SJCRH30 (cell line): ENCODE results near the gene HPSE2. TPM values are rescaled to one million over a fixed set of nuclear protein-coding genes. Genes with fewer than 3 reads are reported as not detected.

Source experiments
- DNase-seq, 2 experiments: peaks; one replicate each; pipeline ENCODE4 v3.0.0-alpha.2; 2015 to 2020
- H3K27ac ChIP-seq: fragments of 250-450 bp; sonication (Bioruptor Pico); 2 replicates; pipeline ENCODE4 v1.5.1; 2020; ENCODE audit warnings: mild to moderate bottlenecking, moderate library complexity
- H3K27me3 ChIP-seq: fragments of 250-450 bp; sonication (Bioruptor Pico); 2 replicates; pipeline ENCODE4 v1.5.1; 2020; ENCODE audit warnings: mild to moderate bottlenecking, moderate library complexity
- H3K36me3 ChIP-seq: fragments of 250-450 bp; sonication (Bioruptor Pico); 2 replicates; pipeline ENCODE4 v1.5.1; 2020; ENCODE audit warnings: mild to moderate bottlenecking, moderate library complexity
- H3K4me1 ChIP-seq: fragments of 250-450 bp; sonication (Bioruptor Pico); 2 replicates; pipeline ENCODE4 v1.5.1; 2020; ENCODE audit warnings: mild to moderate bottlenecking, moderate library complexity
- H3K4me3 ChIP-seq: fragments of 250-450 bp; sonication (Bioruptor Pico); 2 replicates; pipeline ENCODE4 v1.5.1; 2020; ENCODE audit warnings: mild to moderate bottlenecking, moderate library complexity
- H3K9me3 ChIP-seq: fragments of 250-450 bp; sonication (Bioruptor Pico); replicated peaks from 2 replicates; pipeline ENCODE4 v1.5.1; 2020; ENCODE audit warnings: mild to moderate bottlenecking, moderate library complexity
- total RNA-seq: library from RNA; depleted of rRNA; stranded (reverse); fragments of >200 nt; shearing (Covaris generic); gene quantifications from 2 replicates; pipeline ENCODE4 v1.2.3, GENCODE V29; 2014

Gene HPSE2
- total RNA-seq, 1 experiment from 2014 or later = not detected

DNA sequence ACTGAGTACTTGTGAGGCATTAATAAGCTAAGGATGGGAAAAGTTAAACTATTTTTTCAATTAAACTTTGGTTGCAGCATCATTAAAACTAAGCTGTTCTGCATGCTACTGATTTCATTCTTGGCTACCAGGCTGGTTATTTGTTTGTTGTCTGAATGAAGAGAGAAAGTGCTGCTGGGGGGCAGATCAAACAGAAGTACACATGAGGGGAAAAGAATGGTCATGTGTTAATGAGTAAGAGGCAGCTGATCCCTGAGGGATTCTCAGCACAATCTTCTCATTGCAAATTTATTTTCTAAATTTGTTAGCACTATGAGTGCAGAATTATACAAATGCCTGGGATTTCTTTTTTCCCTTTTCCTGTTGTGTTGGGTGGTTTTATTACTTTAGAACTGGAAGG, 575.7 kb downstream of the HPSE2 start:
- Histone ChIP-seq H3K9me3 (peaks cover 5% of the 10 kb centered on the region; the same call in 1 of the 2 replicates), H3K27me3 (no peaks in the 10 kb centered on the region), H3K4me3 (no peak overlapping the region), H3K27ac (no peak overlapping the region), H3K36me3 (no peaks in the 10 kb centered on the region), H3K4me1 (no peaks in the 10 kb centered on the region)
- no peak for DNase-seq

- Histone ChIP-seq H3K27ac (no peak overlapping the region), H3K27me3 (no peaks in the 10 kb centered on the region), H3K9me3 (no peaks in the 10 kb centered on the region), H3K4me1 (peaks cover 8% of the 10 kb centered on the region), H3K36me3 (no peaks in the 10 kb centered on the region), H3K4me3 (no peak overlapping the region)
- no peak for DNase-seq
Observed at GRCh38 chr10:98655492-98655891, 580.2 kb downstream of the HPSE2 start.

DNA sequence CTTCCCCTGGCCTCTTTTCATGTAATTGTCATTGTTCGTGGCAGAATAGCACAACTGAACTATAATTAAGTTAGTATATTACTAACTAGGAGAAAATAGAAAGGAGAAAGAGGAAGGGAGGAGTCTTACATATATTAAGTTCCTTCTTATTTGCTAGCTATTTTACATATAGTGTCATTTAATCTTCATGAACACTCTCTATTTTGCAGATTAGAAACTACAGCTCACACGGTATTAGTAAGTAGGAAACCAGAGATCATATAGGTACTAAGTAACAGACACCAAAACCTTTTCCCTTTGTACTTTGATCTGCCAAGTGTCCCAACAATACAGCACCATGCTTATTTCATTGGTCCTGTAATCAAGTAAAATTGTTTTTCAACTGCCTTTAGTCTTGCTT, 586.5 kb downstream of the HPSE2 start:
- Histone ChIP-seq H3K27me3 (no peaks in the 10 kb centered on the region), H3K36me3 (no peaks in the 10 kb centered on the region), H3K27ac (no peak overlapping the region), H3K4me3 (no peak overlapping the region), H3K9me3 (no peaks in the 10 kb centered on the region), H3K4me1 (peaks cover 8% of the 10 kb centered on the region)
- DNase-seq = no peak

DNA sequence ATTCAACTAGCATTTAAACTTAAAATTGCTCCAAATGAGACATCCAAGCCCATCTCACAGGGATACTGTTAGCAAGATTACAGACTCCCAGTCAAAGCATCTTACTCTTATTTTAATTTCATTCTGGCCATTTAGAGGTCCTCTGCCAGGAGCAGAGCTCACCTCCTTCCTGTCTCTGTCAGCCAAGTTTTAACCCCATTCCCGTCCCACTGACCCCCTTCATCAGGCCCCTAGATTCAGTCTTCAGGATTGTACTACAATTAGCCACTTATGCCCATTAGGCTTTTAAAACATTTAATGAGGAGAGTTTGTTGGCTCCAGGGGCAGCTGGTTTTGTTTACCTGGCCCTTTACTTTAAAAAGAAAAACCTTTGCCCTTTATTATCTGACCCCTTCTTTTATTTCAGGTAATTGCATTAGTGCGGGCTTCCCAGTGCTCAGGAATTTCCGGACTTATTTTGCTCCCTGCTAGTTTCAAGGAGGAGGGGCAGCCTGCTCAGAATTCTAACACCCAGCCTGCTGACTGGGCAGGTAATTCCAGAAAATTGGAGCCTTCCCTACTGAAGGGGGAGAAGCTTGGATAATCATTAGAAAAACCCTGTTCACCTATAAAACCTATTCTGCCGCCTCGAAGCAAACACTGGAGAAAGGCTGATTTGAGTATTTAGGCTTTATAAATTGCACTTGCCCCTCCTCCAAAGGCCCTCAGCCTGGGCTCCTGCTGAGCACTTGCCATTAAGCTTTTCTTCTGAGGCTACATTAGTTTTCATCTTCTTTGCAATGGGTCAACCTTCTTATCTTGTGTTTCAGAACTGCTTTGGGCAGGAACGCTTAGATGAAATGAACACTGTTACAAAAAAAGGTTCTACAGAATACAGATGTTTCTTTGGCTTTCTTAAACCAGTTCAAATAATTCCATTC, 588.4 kb downstream of the HPSE2 start:
- DNase-seq = no peak
- H3K9me3 ChIP-seq = no peaks in the 10 kb centered on the region
- H3K27me3 ChIP-seq = no peaks in the 10 kb centered on the region
- peaks cover 5% of the 10 kb centered on the region for H3K4me1 ChIP-seq
- no peaks in the 10 kb centered on the region for H3K36me3 ChIP-seq
- no peak overlapping the region for H3K4me3 ChIP-seq
- H3K27ac ChIP-seq = no peak overlapping the region

DNA sequence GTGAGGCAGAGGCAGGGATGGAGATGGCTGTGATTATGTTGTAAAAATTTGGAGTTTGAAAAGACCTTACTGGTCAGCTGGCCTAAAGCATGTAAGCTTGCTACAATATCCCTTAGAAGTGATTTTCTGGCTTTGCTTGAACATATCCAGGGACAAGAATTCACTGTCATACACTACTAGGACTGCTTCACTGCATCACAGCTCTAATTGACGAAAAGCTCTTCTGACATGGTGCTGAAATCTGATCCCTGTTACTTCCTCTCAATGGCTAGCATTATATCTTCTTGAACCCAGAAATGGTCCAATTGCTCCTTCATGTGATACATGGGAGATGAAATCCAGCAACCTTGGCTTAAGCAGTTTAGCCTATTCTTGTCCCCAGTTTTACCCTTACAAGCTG, 591.2 kb downstream of the HPSE2 start:
- no peaks in the 10 kb centered on the region for H3K36me3 ChIP-seq
- DNase-seq = no peak
- no peaks in the 10 kb centered on the region for H3K9me3 ChIP-seq
- no peaks in the 10 kb centered on the region for H3K27me3 ChIP-seq
- no peak overlapping the region for H3K4me3 ChIP-seq
- H3K27ac ChIP-seq = no peak overlapping the region
- H3K4me1 ChIP-seq = no peaks in the 10 kb centered on the region

GRCh38 chr10:98642281-98642680, 593.4 kb downstream of the HPSE2 start:
- H3K36me3 ChIP-seq = no peaks in the 10 kb centered on the region
- no peak overlapping the region for H3K4me3 ChIP-seq
- no peak overlapping the region for H3K27ac ChIP-seq
- H3K4me1 ChIP-seq = peaks cover under 1% of the 10 kb centered on the region; the same call in 1 of the 2 replicates
- no peak for DNase-seq
- H3K27me3 ChIP-seq = no peaks in the 10 kb centered on the region
- no peaks in the 10 kb centered on the region; the same call in 1 of the 2 replicates for H3K9me3 ChIP-seq

GRCh38 chr10:98638920-98639319, 596.7 kb downstream of the HPSE2 start:
- Histone ChIP-seq H3K4me3 (no peak overlapping the region), H3K27me3 (no peaks in the 10 kb centered on the region), H3K4me1 (peaks cover 9% of the 10 kb centered on the region), H3K36me3 (no peaks in the 10 kb centered on the region), H3K27ac (no peak overlapping the region), H3K9me3 (no peaks in the 10 kb centered on the region; the same call in 1 of the 2 replicates)
- DNase-seq = no peak

DNA sequence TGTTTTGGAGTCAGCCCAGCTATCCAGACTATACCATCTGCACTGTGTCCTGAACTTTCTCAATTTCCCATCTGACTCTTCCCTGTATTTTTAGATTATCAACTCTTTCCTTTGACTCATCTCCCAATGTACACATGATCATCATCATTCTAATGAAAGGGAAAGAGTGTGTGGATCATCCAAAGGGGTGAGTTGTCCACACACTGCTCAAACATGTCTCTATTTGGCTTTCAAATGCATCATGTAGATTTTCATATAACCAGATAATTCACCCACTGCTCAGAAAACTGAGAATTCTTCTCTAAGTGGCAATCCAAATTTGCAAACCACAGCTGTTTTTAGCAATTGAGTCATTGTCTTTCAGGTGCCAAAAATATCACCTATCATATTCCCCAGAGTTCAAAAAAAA, 598.7 kb downstream of the HPSE2 start:
- no peaks in the 10 kb centered on the region for H3K27me3 ChIP-seq
- H3K27ac ChIP-seq = no peak overlapping the region
- H3K9me3 ChIP-seq = no peaks in the 10 kb centered on the region; the same call in 1 of the 2 replicates
- H3K36me3 ChIP-seq = no peaks in the 10 kb centered on the region
- peaks cover 29% of the 10 kb centered on the region for H3K4me1 ChIP-seq
- DNase-seq = no peak
- H3K4me3 ChIP-seq = no peak overlapping the region

DNA sequence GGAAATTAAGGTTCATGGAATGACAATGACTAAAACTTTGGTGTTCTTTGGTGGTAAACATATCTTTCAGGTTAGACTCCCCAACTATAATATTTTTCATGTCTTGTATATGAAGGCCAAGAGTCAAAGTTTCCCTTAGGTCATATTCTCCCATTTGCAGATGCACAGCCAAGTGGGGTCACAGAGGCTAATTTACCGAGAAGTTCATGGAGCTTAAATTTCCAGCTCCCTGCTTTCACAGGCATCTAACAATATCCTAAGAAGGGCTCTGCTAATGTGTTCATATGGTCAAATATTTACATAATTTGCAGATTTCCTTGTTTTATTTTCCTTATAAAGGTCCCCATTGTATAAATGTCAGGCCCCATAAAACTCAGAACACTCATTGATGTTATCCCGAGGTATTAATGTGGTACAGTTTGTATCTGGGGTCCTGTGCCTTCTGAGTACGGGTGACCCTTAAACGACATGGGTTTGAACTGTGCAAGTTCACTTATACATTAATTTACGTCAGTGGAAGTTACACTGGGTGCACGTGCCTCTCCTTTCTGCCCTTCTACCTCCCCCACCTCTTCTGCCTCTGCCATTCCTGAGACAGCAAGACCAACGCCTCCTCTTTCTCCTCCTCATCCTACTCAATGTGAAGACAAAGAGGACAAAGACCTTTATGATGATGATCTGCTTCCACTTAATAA, 603.0 kb downstream of the HPSE2 start:
- Histone ChIP-seq H3K27me3 (no peaks in the 10 kb centered on the region), H3K9me3 (no peaks in the 10 kb centered on the region; the same call in 1 of the 2 replicates), H3K4me1 (peaks cover 49% of the 10 kb centered on the region), H3K36me3 (no peaks in the 10 kb centered on the region), H3K27ac (peak overlapping the region; percentile 95), H3K4me3 (0 out of 2 replicates have a peak overlapping the region, but pooled peaks have one; percentile 4)
- peak; percentile 78 to 94 for DNase-seq

GRCh38 chr10:98628206-98628605, 607.4 kb downstream of the HPSE2 start:
- no peaks in the 10 kb centered on the region for H3K27me3 ChIP-seq

GRCh38 chr10:98627711-98628110, 607.9 kb downstream of the HPSE2 start:
- Histone ChIP-seq H3K36me3 (no peaks in the 10 kb centered on the region), H3K27me3 (no peaks in the 10 kb centered on the region), H3K27ac (no peak overlapping the region), H3K4me1 (peaks cover 28% of the 10 kb centered on the region), H3K4me3 (no peak overlapping the region), H3K9me3 (no peaks in the 10 kb centered on the region)
- DNase-seq = no peak

More at GRCh38 chr10:98628206-98628605, 607.4 kb downstream of the HPSE2 start:
- Histone ChIP-seq H3K4me1 (peaks cover 33% of the 10 kb centered on the region), H3K36me3 (no peaks in the 10 kb centered on the region), H3K27ac (no peak overlapping the region), H3K9me3 (no peaks in the 10 kb centered on the region), H3K4me3 (no peak overlapping the region)
- no peak for DNase-seq

DNA sequence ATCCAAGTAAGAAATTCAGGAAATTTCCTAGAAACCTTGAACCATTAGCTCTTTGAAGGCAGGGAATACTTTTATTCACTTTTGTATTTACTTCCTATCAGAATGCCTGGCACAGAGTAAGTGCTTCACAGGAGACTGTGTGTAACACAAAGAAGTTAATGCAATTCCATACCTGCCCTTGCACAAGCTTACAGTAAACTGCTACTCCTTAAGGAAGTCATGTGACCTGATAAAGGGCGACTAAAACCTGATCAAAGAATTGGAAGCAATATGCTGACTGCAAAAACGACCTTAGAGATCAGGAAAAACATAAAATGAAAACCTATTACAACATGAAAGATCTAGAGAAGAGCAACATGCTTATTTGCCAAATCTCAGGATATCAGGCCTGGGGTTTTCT, 610.7 kb downstream of the HPSE2 start:
- no peaks in the 10 kb centered on the region for H3K36me3 ChIP-seq
- H3K4me3 ChIP-seq = no peak overlapping the region
- H3K27ac ChIP-seq = no peak overlapping the region
- H3K27me3 ChIP-seq = no peaks in the 10 kb centered on the region
- DNase-seq = no peak
- no peaks in the 10 kb centered on the region for H3K9me3 ChIP-seq
- peaks cover 10% of the 10 kb centered on the region for H3K4me1 ChIP-seq

DNA sequence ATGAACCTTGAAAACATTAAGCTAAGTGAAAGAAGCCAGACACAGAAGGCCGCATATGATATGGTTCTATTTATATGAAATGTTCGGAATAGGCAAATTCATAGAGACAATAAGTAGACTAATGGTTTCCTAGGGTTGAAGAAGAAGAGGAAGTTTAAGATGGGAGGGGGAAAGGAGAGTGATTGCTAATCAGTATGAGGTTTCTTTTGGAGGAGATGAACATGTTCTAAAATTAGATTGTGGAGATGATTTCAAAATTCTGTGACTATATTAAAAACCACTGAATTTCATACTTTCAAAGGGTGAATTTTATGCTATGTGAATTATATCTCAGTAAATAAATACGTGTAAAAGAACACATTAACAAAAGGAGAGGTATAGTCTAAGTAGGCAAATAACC, 612.5 kb downstream of the HPSE2 start:
- no peak for DNase-seq
- H3K9me3 ChIP-seq = no peaks in the 10 kb centered on the region
- no peaks in the 10 kb centered on the region for H3K27me3 ChIP-seq
- H3K4me3 ChIP-seq = no peak overlapping the region
- H3K27ac ChIP-seq = no peak overlapping the region
- H3K36me3 ChIP-seq = no peaks in the 10 kb centered on the region
- H3K4me1 ChIP-seq = peaks cover 15% of the 10 kb centered on the region

DNA sequence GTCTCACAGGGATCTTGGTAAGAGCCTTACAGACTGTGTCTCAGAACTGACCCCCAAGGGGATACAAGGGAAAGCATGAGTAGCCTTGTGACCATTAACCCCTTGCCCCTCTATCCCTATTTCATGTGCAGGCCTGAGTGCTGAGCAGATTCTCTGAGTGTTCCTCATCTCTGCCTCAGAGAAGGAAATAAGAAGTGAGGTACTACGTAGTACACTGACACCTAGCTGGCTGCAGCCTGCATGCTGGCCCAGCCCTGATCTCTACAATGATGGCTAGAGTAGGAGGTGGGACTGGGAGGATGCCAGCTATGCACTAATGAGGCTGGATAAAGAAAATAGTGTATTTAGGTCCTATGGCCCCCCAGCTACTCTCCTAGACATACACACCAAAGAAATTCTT, 614.0 kb downstream of the HPSE2 start:
- Histone ChIP-seq H3K4me1 (peaks cover 10% of the 10 kb centered on the region; the same call in 1 of the 2 replicates), H3K36me3 (no peaks in the 10 kb centered on the region), H3K27me3 (no peaks in the 10 kb centered on the region), H3K9me3 (no peaks in the 10 kb centered on the region), H3K4me3 (no peak overlapping the region), H3K27ac (no peak overlapping the region)
- no peak for DNase-seq

DNA sequence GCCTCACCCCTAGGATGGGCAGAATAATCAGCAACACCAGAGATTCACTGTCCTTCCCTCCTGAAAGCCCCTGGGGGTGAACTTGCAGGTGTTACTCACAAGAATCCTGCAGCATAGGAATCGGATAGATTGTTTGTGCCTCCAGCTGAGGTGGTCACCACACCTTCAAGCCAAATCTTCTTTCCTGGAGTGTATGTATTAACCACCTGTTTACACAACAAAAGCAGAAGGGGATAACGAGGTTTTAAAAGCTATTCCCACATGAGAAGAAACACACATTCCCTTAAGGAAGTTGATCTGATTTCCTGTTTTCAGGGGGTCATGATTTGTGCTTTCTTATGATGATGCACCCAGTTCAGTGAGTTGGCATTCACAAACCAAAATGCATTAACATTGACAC, 615.1 kb downstream of the HPSE2 start:
- H3K27me3 ChIP-seq = no peaks in the 10 kb centered on the region
- H3K36me3 ChIP-seq = no peaks in the 10 kb centered on the region
- no peaks in the 10 kb centered on the region for H3K9me3 ChIP-seq
- no peak for DNase-seq
- no peak overlapping the region for H3K4me3 ChIP-seq
- peaks cover 10% of the 10 kb centered on the region; the same call in 1 of the 2 replicates for H3K4me1 ChIP-seq
- no peak overlapping the region for H3K27ac ChIP-seq
